Measurements from ENCODE around the gene LIPC.

- no peak for TF ChIP-seq TAF1 (IDR thresholded peaks at IDR 0.05; ENCODE audit: low read depth)
- TF ChIP-seq RAD21 (IDR thresholded peaks at IDR 0.05; ENCODE audit: low read depth): no peak
- TF ChIP-seq MAX (IDR thresholded peaks at IDR 0.05): no peak
- TF ChIP-seq TCF12 (IDR thresholded peaks at IDR 0.05; ENCODE audit: low read depth): no peak
- no peak for TF ChIP-seq REST (IDR thresholded peaks at IDR 0.05; ENCODE audit: low read depth)
- no peak for TF ChIP-seq EP300 (IDR thresholded peaks at IDR 0.05; ENCODE audit: borderline replicate concordance)
- no peak for TF ChIP-seq ZBTB7A (IDR thresholded peaks at IDR 0.05; ENCODE audit: low read depth)
- no peak for TF ChIP-seq CREB1 (IDR thresholded peaks at IDR 0.05; ENCODE audit: low read depth)
- no peak for TF ChIP-seq YY1 (IDR thresholded peaks at IDR 0.05; ENCODE audit: low read depth)
- no peak for TF ChIP-seq USF1 (IDR thresholded peaks at IDR 0.05)
- TF ChIP-seq NFIC (IDR thresholded peaks at IDR 0.05): no peak
- TF ChIP-seq CEBPB (IDR thresholded peaks at IDR 0.05): no peak
- no peak for TF ChIP-seq FOXM1 (IDR thresholded peaks at IDR 0.05; ENCODE audit: borderline replicate concordance, low read depth)
Measured at GRCh38 chr15:58484791-58485600, 53.2 kb downstream of the LIPC start.
